ENCODE results near the gene VAT1L.

The VAT1L gene

DNA sequence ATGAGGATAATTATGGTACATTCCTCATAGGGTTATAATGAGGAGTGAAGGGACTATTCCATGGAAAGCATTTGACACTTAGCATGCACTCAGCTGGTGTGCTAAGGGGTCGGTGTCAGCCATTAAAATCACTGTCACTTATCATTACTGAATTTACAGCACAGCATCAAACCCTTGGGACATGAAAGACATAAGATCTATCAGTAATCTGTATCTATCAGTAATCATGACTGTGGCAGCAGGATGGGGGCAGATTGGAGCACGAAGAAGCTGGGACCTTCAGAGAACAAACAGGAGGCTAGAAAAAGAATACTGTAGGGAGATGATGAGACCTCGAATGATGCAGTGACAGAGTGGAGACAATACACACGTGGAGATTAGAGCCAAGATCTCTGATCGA lies 160.5 kb downstream of the VAT1L start:
- Histone ChIP-seq H3K9me3 (ENCODE audit: control insufficient read depth, insufficient read depth, low read length) (no peaks in the 10 kb centered on the region), H4K20me1 (ENCODE audit: control insufficient read depth, insufficient read depth, low read depth, low read length) (no peaks in the 10 kb centered on the region), H3K27me3 (ENCODE audit: control insufficient read depth, low read length) (peaks cover 5% of the 10 kb centered on the region; the same call in 1 of the 2 replicates), H3K79me2 (ENCODE audit: control insufficient read depth, low read length) (no peaks in the 10 kb centered on the region), H3K36me3 (ENCODE audit: control insufficient read depth, low read length) (no peaks in the 10 kb centered on the region), H3K9me2 (replicated peaks; ENCODE audit: control insufficient read depth, low read length) (no peaks in the 10 kb centered on the region), H3F3A (ENCODE audit: control insufficient read depth, insufficient read depth) (no peaks in the 10 kb centered on the region), H3K4me3 (ENCODE audit: low read length) (no peak overlapping the region), H3K4me1 (ENCODE audit: control insufficient read depth, low read length) (peaks cover 5% of the 10 kb centered on the region), H3K4me2 (ENCODE audit: low read length) (no peak overlapping the region), H3K27ac (ENCODE audit: low read depth, low read length) (no peak overlapping the region)
- TF ChIP-seq, protein P1, sequence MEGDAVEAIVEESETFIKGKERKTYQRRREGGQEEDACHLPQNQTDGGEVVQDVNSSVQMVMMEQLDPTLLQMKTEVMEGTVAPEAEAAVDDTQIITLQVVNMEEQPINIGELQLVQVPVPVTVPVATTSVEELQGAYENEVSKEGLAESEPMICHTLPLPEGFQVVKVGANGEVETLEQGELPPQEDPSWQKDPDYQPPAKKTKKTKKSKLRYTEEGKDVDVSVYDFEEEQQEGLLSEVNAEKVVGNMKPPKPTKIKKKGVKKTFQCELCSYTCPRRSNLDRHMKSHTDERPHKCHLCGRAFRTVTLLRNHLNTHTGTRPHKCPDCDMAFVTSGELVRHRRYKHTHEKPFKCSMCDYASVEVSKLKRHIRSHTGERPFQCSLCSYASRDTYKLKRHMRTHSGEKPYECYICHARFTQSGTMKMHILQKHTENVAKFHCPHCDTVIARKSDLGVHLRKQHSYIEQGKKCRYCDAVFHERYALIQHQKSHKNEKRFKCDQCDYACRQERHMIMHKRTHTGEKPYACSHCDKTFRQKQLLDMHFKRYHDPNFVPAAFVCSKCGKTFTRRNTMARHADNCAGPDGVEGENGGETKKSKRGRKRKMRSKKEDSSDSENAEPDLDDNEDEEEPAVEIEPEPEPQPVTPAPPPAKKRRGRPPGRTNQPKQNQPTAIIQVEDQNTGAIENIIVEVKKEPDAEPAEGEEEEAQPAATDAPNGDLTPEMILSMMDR (IDR thresholded peaks at IDR 0.05; ENCODE audit: low read depth, low read length, poor library complexity, severe bottlenecking) = no peak
- no peak for TF ChIP-seq EZH2phosphoT487 (IDR thresholded peaks at IDR 0.05; ENCODE audit: borderline replicate concordance, low read length)

DNA sequence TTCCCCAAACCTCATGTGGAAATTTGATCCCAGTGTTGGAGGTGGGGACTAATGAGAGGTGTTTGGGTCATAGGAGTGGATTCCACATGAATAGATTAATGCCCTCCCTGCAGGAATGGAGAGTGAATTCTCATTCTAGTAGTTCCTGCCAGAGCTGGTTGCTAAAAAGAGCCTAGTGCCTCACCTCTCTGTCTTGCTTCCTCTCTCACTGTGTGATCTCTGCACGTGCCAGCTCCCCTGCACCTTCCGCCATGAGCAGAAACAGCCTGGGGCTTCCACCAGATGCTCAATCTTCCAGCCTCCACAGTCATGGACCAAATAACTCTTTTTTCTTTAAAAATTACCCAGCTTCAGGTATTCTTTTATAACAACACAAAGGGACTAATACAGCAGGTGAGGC lies 161.1 kb downstream of the VAT1L start:
- H3K79me2 ChIP-seq (ENCODE audit: control insufficient read depth, low read length) = no peaks in the 10 kb centered on the region
- H3K4me2 ChIP-seq (ENCODE audit: low read length) = no peak overlapping the region

DNA sequence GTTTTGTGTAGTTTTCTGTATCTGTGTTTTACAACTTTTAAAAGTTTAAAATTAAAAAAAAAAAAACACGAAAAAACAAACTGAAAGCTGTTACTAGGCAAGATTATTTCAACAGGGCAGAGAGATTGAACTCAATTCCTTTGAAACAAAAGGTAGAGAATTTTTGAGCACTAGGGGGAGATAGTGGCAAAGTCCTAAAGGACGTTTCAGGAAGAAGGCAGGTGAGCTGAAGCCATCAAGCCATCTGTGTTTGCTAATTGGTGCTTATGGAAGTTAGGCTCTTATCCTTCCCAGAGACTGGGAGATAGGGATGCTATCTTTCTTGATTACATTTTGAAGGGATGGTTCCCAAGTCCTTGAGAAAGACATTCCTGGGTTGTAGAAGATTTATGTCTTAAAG lies 163.4 kb downstream of the VAT1L start:
- Histone ChIP-seq H3K4me3 (ENCODE audit: low read length) (no peak overlapping the region), H3K9me3 (ENCODE audit: control insufficient read depth, insufficient read depth, low read length) (no peaks in the 10 kb centered on the region), H3K79me2 (ENCODE audit: control insufficient read depth, low read length) (no peaks in the 10 kb centered on the region), H3K4me1 (ENCODE audit: control insufficient read depth, low read length) (peaks cover 8% of the 10 kb centered on the region), H3K9me2 (replicated peaks; ENCODE audit: control insufficient read depth, low read length) (no peaks in the 10 kb centered on the region), H3K4me2 (ENCODE audit: low read length) (no peak overlapping the region), H3F3A (ENCODE audit: control insufficient read depth, insufficient read depth) (no peaks in the 10 kb centered on the region), H3K27me3 (ENCODE audit: control insufficient read depth, low read length) (peaks cover 5% of the 10 kb centered on the region; the same call in 1 of the 2 replicates), H3K27ac (ENCODE audit: low read depth, low read length) (no peak overlapping the region), H3K36me3 (ENCODE audit: control insufficient read depth, low read length) (no peaks in the 10 kb centered on the region), H4K20me1 (ENCODE audit: control insufficient read depth, insufficient read depth, low read depth, low read length) (no peaks in the 10 kb centered on the region)
- TF ChIP-seq, protein P1 (IDR thresholded peaks at IDR 0.05; ENCODE audit: low read depth, low read length, poor library complexity, severe bottlenecking) = peak; percentile 41
- no peak for TF ChIP-seq EZH2phosphoT487 (IDR thresholded peaks at IDR 0.05; ENCODE audit: borderline replicate concordance, low read length)

More for the DNA sequence above, 161.1 kb downstream of the VAT1L start:
- Histone ChIP-seq H3F3A (ENCODE audit: control insufficient read depth, insufficient read depth) (no peaks in the 10 kb centered on the region), H3K27me3 (ENCODE audit: control insufficient read depth, low read length) (peaks cover 5% of the 10 kb centered on the region; the same call in 1 of the 2 replicates), H3K27ac (ENCODE audit: low read depth, low read length) (no peak overlapping the region), H3K9me2 (replicated peaks; ENCODE audit: control insufficient read depth, low read length) (no peaks in the 10 kb centered on the region), H3K4me1 (ENCODE audit: control insufficient read depth, low read length) (peaks cover 8% of the 10 kb centered on the region), H4K20me1 (ENCODE audit: control insufficient read depth, insufficient read depth, low read depth, low read length) (no peaks in the 10 kb centered on the region), H3K9me3 (ENCODE audit: control insufficient read depth, insufficient read depth, low read length) (no peaks in the 10 kb centered on the region), H3K4me3 (ENCODE audit: low read length) (no peak overlapping the region), H3K36me3 (ENCODE audit: control insufficient read depth, low read length) (no peaks in the 10 kb centered on the region)
- TF ChIP-seq, protein P1 (IDR thresholded peaks at IDR 0.05; ENCODE audit: low read depth, low read length, poor library complexity, severe bottlenecking) = no peak
- TF ChIP-seq EZH2phosphoT487 (IDR thresholded peaks at IDR 0.05; ENCODE audit: borderline replicate concordance, low read length) = no peak
